Dermis blood vessel endothelial cell (primary cell): Measurements from ENCODE around the gene SMAP1. TPM values are rescaled to one million over a fixed set of nuclear protein-coding genes. Genes with fewer than 3 reads are reported as not detected.

Experiments
- DNase-seq: peaks from one replicate; pipeline ENCODE4 v3.0.0; 2010
- total RNA-seq: library from RNA; depleted of rRNA; stranded (reverse); fragments of >200 nt; gene quantifications from 2 replicates; pipeline ENCODE4 v1.2.3, GENCODE V29; 2014

The SMAP1 gene
- total RNA-seq: 16.3 and 25.8 TPM in 2 replicates

DNA sequence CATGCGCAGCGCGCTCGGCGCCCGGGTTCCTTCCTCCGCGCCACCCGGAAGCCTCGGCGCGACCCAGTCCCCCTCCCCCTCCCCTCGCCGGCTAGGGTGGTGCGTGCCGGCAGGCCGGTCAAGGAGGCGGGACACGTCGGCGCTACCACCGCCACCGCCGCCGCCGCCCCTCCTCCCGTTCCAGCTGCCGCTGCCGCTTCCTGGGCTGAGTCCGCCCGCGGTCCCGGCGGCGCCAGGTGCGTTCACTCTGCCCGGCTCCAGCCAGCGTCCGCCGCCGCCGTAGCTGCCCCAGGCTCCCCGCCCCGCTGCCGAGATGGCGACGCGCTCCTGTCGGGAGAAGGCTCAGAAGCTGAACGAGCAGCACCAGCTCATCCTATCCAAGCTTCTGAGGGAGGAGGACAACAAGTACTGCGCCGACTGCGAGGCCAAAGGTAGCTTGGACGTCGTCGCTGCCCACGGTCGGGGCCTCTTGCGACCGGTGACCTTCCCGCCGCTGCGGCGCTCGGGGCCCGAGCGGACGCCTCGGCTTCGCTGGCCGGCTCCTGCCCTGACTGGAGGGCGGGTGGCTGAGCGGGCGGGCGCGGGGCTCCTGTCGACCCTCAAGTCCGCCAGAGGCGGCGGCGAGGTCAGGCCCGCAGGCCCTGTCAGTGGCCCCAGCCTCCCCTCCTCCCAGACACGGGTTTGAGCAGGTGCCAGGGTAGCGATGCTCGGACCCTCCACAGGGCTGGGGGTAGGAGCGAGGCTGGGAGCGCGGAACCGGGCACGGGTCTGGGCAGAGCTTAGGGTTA is at the start of gene SMAP1:
TSS of gene SMAP1 (plus strand) at position 173 of the 788 bp plus-strand sequence. CDS start at position 314, 141 bp downstream.
- DNase-seq: peak; percentile 91

DNA sequence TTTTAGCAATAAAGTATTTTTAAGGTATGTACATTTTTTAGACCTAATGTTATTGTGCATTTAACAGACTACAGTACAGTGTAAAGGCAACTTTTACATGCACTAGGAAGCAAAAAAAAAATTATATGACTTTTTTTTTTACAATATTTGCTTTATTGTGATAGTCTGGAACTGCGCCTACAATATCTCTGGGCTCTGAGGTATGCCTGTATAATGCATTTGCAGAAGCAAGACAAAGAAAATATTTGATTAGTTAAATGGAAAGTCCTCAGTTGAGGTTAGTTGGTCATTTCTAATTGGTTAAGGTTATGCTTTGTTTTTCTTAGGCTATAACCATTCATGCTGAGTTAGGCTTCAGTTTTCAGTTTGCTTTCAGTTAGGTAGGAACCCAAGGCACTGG is 46.9 kb upstream of the SMAP1 start:
- no peak for DNase-seq

DNA sequence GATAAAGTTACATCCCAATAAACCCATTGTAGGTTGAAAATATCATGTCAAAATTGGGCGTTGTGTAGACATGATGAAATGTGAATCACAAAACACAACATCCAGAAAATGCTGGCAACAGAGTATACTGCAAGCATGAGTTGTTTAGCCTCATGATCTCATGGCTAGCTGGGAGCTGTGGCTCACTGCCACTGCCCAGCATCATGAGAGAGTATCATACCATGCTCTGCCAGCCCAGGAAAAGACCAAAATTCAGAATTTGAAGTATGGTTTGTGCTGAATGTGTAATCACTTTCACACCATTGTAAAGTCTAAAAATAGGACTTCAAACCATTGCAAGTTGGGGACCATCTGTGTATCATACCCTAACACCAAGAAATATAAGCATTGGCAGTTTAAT is 45.2 kb upstream of the SMAP1 start:
- no peak for DNase-seq

GRCh38 chr6:70625436-70625835 is 42.2 kb upstream of the SMAP1 start:
- DNase-seq: no peak

DNA sequence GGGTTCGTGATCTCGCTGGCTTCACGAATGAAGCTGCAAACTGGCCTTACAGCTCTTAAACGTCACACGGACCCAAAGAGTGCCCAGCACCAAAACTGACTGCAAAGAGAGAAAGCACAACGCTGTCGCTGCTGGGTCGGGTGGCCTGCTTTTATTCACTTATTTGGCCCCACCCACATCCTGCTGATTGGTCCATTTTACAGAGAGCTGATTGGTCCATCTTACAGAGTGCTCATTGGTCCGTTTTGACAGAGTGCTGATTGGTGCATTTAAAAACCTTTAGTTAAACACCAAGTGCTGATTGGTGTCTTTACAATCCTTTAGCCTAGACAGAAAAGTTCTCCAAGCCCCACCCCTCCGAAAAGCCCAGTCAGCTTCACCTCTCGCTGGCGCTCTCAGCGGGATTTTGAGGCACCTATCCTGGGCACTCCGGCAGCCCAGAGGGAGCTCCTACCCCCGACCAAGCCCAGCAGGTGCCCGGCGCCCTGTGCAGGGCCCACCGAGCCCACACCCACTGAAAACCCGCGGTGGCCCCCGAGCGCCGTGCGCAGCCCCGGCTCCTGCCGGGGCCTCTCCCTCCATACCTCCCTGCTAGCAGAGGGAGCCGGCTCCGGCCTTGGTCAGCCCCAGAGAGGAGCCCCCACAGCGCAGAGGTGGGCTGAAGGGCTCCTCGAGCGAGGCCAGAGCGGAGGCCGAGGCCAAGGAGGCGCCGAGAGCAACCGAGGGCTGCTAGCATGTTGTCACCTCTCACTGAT is 40.0 kb upstream of the SMAP1 start:
- no peak for DNase-seq

GRCh38 chr6:70629929-70630328 is 37.8 kb upstream of the SMAP1 start:
- DNase-seq: no peak

GRCh38 chr6:70633870-70634269 is 33.8 kb upstream of the SMAP1 start:
- DNase-seq: no peak

DNA sequence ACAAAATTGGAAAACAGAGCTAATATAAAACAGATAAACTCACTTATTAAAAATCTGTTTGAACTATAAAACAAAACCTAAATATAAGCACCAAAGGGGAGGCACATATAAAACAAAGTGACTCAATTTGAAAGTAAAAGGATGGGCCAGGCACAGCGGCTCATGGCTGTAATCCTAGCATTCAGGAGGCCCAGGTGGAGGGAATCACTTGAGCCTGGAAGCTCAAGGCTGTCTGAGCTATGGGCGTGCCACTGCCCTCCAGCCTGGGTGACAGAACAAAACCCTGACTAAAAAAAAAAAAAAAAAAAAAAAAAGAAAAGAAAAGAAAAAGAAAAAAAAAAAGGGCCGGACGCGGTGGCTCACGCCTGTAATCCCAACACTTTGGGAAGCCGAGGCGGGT is 31.1 kb upstream of the SMAP1 start:
- no peak for DNase-seq

- DNase-seq: no peak
These were observed 29.2 kb upstream of the SMAP1 start for GRCh38 chr6:70638468-70638867.

- no peak for DNase-seq
These were observed 16.3 kb upstream of the SMAP1 start for GRCh38 chr6:70651326-70651905.

DNA sequence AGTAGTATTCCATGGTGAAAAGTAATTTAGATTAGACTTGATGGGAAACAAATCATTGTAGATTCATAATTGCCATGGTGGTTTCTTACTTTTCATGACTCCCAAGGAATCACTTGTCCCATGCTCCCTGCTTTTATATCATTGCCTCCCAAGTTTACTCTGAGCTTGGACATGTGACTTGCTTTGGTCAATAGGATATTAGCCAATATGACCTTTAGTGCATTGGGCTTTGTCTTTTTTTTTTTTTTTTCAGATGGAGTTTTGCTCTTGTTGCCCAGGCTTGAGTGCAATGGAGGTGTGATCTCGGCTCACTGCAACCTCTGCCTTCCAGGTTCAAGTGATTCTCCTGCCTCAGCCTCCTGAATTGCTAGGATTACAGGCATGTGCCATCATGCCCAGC is 15.5 kb upstream of the SMAP1 start:
- DNase-seq: no peak

DNA sequence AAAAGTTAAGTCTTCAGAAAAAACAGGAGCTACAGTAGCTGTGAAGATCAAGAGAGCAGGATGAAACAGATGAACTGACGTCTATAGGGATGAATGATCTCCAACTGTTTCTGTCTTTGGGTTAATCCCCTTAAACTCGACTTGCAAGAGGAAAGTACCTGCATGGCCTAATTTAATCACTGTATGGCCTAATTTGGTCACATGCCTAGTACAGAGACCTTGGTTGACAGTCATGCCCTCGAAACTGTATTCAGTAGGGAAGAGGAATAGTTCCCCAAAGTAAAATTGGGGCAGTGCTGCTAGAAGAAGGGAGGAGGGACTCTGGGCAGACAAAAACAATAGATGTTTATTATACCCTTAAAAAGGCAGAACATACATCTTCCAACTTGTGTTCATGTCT is 10.0 kb upstream of the SMAP1 start:
- DNase-seq: no peak

DNA sequence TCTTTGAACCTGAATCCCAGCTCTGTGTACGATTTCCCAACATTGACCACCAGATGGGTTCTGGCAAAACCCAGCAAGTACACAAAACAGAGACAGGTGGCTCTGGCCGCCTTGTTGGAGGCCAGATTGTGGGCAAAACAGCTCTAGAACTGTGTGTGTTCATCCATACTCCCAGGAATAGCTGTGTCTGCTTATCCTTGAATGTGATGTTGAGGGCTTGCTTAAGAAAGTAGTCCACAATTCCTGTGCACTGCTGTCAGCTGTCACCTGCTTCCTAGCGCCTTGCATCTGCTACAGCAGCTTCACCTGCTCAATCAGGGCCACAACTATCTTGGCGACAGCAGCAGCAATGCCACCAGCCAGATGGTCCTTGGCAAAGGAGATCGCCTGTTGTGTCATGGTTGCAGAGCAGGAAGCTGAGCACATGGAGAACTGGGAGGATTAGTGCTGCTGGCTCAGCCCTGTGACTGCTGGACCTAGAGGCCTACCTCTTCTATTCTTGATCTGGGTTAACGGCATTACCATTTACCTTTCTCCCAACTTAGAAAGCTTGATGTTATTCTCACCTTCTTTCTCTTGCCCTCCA is 3.7 kb upstream of the SMAP1 start:
- DNase-seq: no peak

DNA sequence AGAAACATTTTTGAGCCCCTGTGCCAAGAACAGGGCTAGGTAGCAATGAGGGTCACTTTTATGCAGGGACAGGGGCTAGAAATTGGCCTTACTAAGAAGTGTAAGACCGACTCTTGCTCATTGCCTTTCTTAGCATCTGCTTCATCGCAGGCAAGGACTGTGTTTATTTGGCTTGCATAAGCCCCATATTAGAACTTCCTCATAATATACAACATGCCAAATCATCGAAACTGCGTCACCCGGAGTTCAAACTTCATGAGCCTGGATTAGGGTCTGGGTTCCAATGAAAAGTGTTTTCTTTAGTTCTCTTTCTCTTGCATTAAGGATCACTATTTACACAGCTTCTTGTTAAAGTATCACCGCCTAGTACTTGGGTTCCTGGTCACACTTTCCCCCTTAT is 977 bp upstream of the SMAP1 start:
- no peak for DNase-seq

DNA sequence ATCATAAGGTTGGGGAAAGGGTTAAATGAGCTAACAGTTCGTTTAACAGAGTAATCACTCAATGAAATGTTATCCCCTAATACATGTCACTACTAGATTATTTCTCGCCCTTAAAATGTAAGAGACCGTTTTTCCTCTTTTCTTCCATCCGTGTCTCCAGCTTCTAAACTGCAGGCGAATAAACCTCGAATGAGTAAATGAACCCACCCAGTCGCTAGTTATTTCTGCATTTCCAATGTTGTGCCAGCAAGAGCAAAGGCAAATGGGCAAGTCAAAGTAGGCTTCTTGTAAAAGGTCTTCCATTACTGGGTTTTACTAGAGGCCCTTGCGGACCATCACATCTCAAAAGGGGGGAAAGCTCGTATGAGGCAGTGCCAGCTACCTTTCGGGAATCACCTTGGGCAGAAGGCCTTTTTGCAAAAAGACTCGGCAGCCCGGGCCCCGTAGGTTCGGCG is 400 bp upstream of the SMAP1 start:
- DNase-seq: no peak

DNA sequence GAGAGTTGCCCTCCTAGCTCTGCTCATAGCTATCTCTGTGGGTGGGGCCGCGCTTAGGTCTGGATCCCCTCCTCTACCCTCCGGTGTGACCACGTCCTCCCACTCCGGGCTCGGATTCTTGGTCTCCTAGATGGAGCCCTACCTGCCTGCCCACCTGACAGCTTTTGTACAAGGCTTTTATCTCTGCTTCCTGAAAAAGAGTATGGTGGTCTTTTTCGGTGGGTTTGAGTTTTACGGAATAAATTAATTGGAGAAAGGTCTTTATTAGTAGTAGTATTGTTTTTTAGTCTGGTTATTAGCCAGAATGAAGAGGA is 773 bp downstream of the SMAP1 start:
- no peak for DNase-seq

DNA sequence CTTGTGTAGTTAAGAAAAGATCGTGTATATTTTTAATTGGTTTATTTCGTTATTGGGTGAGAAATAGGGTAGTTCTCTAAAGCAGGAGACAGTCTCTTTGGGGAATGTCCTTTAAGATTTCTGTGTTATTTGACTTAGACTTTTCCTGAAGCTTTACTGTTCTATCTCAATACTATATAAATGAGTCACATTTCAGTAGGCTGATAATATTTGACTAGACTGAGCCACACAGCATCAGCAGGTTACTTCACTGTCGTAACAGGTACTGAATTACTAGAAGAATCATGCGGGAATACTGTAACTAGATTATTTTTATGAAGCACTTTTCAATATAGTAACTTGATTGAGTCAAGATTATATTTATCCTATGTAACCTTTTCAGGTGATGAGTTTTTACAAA is 1.4 kb downstream of the SMAP1 start:
- DNase-seq: no peak

- DNase-seq: no peak
These were observed 4.9 kb downstream of the SMAP1 start for GRCh38 chr6:70672549-70672948.

DNA sequence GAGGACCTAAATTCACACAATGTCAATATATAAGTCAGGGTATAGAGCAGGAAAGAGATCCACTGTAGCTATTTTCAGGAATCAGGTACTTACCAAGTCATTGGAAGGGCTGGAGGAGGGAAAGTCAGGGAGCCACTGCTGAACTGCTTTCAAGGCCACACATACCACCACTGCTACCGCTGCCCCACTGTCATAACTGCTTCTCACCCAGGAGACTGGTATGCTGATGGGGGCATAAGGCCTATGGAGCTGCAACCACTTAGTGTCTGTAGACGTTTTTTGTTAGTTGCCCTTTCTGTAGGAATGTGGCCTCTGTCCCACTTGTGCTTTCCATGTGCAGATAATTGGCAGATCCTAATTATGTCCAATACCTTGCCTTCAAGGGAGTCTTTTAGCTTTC is 5.4 kb downstream of the SMAP1 start:
- DNase-seq: no peak

DNA sequence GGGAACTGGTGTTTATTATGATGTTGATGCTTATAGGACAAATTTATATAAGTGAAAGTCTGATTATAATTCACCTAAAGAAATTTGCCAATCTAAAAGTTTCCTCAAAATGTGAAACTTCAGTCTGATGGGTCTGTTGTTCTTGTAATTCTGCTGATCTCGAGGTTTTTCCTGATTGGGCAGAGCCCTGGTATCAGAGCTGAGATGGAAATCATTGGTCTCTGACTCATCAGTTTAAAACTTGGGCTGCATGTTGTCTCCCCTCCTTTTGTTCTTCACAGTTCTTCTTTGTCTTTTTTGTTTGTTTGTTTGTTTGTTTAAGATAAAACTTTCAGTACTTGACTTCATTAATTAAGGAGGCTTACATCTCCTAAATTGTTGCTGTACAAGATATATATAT is 5.9 kb downstream of the SMAP1 start:
- peak; percentile 26 for DNase-seq

- DNase-seq: no peak
These were observed 8.1 kb downstream of the SMAP1 start for GRCh38 chr6:70675822-70676221.

DNA sequence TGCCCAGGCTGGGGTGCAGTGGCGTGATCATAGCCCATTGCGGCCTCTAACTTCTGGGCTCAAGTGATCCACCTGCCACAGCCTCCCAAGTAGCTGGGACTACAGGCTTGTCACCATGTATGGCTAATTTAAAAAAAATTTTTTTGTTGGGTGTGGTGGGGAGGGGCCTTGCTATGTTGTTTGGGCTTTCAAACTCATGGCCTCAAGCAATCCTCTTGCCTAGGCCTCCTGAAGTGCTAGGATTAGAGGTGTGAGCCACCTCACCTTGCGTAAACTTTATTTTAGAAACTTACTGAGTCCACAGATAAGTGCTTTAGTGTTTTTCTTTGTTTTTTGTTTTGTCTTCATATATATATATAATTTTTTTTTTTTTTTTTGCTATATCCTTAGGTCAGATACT is 9.1 kb downstream of the SMAP1 start:
- DNase-seq: no peak

DNA sequence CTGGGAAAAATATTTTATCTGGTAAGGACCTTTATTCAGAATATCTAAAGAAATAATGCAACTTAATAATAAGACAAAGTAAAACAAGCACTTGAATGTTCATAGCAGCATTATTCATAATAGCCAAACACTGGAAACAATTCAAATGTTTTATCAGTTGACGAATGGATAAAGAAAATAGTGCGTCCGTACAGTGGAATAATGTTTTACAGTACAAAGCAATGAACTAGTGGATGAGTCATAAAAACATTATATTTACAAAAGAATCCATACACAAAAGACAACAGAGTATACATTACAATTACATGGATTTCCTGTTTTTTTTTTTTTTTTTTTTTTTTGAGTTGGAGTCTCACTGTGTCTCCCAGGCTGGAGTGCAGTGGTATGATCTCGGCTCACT is 12.7 kb downstream of the SMAP1 start:
- peak; percentile 13 for DNase-seq
